Muscle layer of colon (tissue), 2 donors: ENCODE results near the gene CRISPLD2.

Source experiments
- H3K27ac ChIP-seq: one replicate; pipeline ENCODE4 v1.7.0; 2013; ENCODE audit warnings: low read depth, mild to moderate bottlenecking, low read length, moderate library complexity
- H3K27me3 ChIP-seq, 2 donors: one replicate each; pipeline ENCODE4 v1.7.0; 2013; ENCODE audit warnings: low read length in 2 of 2, mild to moderate bottlenecking in 2 of 2; ENCODE audit not compliant: insufficient read depth in 2 of 2, control insufficient read depth in 1 of 2
- H3K36me3 ChIP-seq: one replicate; pipeline ENCODE4 v1.7.0; 2013; ENCODE audit warnings: mild to moderate bottlenecking, low read length; ENCODE audit not compliant: insufficient read depth
- H3K4me1 ChIP-seq: one replicate; pipeline ENCODE4 v1.7.0; 2013; ENCODE audit warnings: mild to moderate bottlenecking, low read length; ENCODE audit not compliant: insufficient read depth
- H3K4me3 ChIP-seq, 2 donors: one replicate each; pipeline ENCODE4 v1.7.0; 2013; ENCODE audit warnings: low read length in 2 of 2, low read depth in 1 of 2, mild to moderate bottlenecking in 1 of 2, moderate library complexity in 1 of 2
- H3K9ac ChIP-seq: one replicate; pipeline ENCODE4 v1.7.0; 2013; ENCODE audit warnings: low read length
- H3K9me3 ChIP-seq: one replicate; pipeline ENCODE4 v1.7.0; 2013; ENCODE audit warnings: mild to moderate bottlenecking, low read length
- donor health status: abdominal sarcoma.
- donor health status: Adenocarcinoma of cecum.

The CRISPLD2 gene

GRCh38 chr16:84843149-84844048 is 23.6 kb downstream of the CRISPLD2 start:
- peak overlapping the region; percentile 75 for H3K27ac ChIP-seq
- no peaks in the 10 kb centered on the region for H3K27me3 ChIP-seq
- H3K4me1 ChIP-seq, result peaks cover 32% of the 10 kb centered on the region
- H3K9ac ChIP-seq, result no peak overlapping the region
- no peaks in the 10 kb centered on the region for H3K9me3 ChIP-seq
- H3K4me3 ChIP-seq, result no peak overlapping the region
- H3K36me3 ChIP-seq, result peaks cover 57% of the 10 kb centered on the region

- Histone ChIP-seq H3K9ac (no peak overlapping the region), H3K4me3 (no peak overlapping the region), H3K27ac (peak overlapping the region; percentile 62), H3K27me3 (no peaks in the 10 kb centered on the region), H3K9me3 (no peaks in the 10 kb centered on the region), H3K36me3 (peaks cover 53% of the 10 kb centered on the region), H3K4me1 (peaks cover 28% of the 10 kb centered on the region)
These were observed 24.2 kb downstream of the CRISPLD2 start for GRCh38 chr16:84844049-84844350.

- Histone ChIP-seq H3K4me3 (no peak overlapping the region), H3K27ac (no peak overlapping the region), H3K9ac (no peak overlapping the region), H3K27me3 (no peaks in the 10 kb centered on the region), H3K9me3 (no peaks in the 10 kb centered on the region), H3K36me3 (peaks cover 53% of the 10 kb centered on the region), H3K4me1 (peaks cover 22% of the 10 kb centered on the region)
These were observed 25.0 kb downstream of the CRISPLD2 start for GRCh38 chr16:84844559-84845495.

- no peak overlapping the region for H3K4me3 ChIP-seq
- peaks cover 22% of the 10 kb centered on the region for H3K4me1 ChIP-seq
- H3K27me3 ChIP-seq, result no peaks in the 10 kb centered on the region
- H3K9ac ChIP-seq, result no peak overlapping the region
- H3K36me3 ChIP-seq, result peaks cover 51% of the 10 kb centered on the region
- H3K27ac ChIP-seq, result no peak overlapping the region
- no peaks in the 10 kb centered on the region for H3K9me3 ChIP-seq
These were observed 25.8 kb downstream of the CRISPLD2 start for GRCh38 chr16:84845496-84846002.

- no peak overlapping the region for H3K4me3 ChIP-seq
- no peaks in the 10 kb centered on the region for H3K27me3 ChIP-seq
- no peaks in the 10 kb centered on the region for H3K9me3 ChIP-seq
- peaks cover 69% of the 10 kb centered on the region for H3K36me3 ChIP-seq
- H3K27ac ChIP-seq, result no peak overlapping the region
- H3K9ac ChIP-seq, result no peak overlapping the region
- peaks cover 22% of the 10 kb centered on the region for H3K4me1 ChIP-seq
These were observed 28.0 kb downstream of the CRISPLD2 start for GRCh38 chr16:84847564-84848355.

GRCh38 chr16:84848986-84849634 is 29.3 kb downstream of the CRISPLD2 start:
- peaks cover 75% of the 10 kb centered on the region for H3K36me3 ChIP-seq

GRCh38 chr16:84849751-84850150 is 30.0 kb downstream of the CRISPLD2 start:
- Histone ChIP-seq H3K9me3 (no peaks in the 10 kb centered on the region), H3K27ac (no peak overlapping the region), H3K27me3 (no peaks in the 10 kb centered on the region), H3K4me1 (peaks cover 4% of the 10 kb centered on the region), H3K4me3 (no peak overlapping the region), H3K9ac (no peak overlapping the region), H3K36me3 (peaks cover 77% of the 10 kb centered on the region)

More at GRCh38 chr16:84848986-84849634, 29.3 kb downstream of the CRISPLD2 start:
- Histone ChIP-seq H3K4me1 (peaks cover 9% of the 10 kb centered on the region), H3K4me3 (no peak overlapping the region), H3K9me3 (no peaks in the 10 kb centered on the region), H3K9ac (no peak overlapping the region), H3K27ac (no peak overlapping the region), H3K27me3 (no peaks in the 10 kb centered on the region)

- Histone ChIP-seq H3K36me3 (peaks cover 75% of the 10 kb centered on the region), H3K4me1 (no peaks in the 10 kb centered on the region), H3K27ac (no peak overlapping the region), H3K9ac (no peak overlapping the region), H3K27me3 (no peaks in the 10 kb centered on the region), H3K9me3 (no peaks in the 10 kb centered on the region), H3K4me3 (no peak overlapping the region)
These were observed 30.9 kb downstream of the CRISPLD2 start for GRCh38 chr16:84850714-84851113.

- Histone ChIP-seq H3K9ac (no peak overlapping the region), H3K4me1 (no peaks in the 10 kb centered on the region), H3K9me3 (no peaks in the 10 kb centered on the region), H3K4me3 (no peak overlapping the region), H3K27ac (no peak overlapping the region), H3K27me3 (no peaks in the 10 kb centered on the region), H3K36me3 (peaks cover 77% of the 10 kb centered on the region)
These were observed 31.7 kb downstream of the CRISPLD2 start for GRCh38 chr16:84851192-84852127.

GRCh38 chr16:84853534-84853933 is 33.7 kb downstream of the CRISPLD2 start:
- Histone ChIP-seq H3K9ac (no peak overlapping the region), H3K4me1 (no peaks in the 10 kb centered on the region), H3K4me3 (no peak overlapping the region), H3K27me3 (no peaks in the 10 kb centered on the region), H3K36me3 (peaks cover 78% of the 10 kb centered on the region), H3K27ac (no peak overlapping the region), H3K9me3 (no peaks in the 10 kb centered on the region)
